Naive B cell (primary cell): ENCODE data around the gene NPTX1. TPM values are rescaled to one million over a fixed set of nuclear protein-coding genes. Genes with fewer than 3 reads are reported as not detected.
A peak's percentile ranks its signal among the peaks of the same experiment; 100 is the strongest.

Experiments used
- ATAC-seq, 2 donors: fragments of 150-1000 bp; cut with Tn5 transposase; 2 replicates each; pipeline ENCODE4 v1.10.0; 2021; ENCODE audit warnings: low read depth in 2 of 2, mild to moderate bottlenecking in 2 of 2, moderate library complexity in 2 of 2
- DNase-seq: peaks from one replicate; pipeline ENCODE4 v3.0.0; 2022
- H3K27ac Mint-ChIP-seq, 6 donors: one replicate each; pipeline ENCODE4 v1.8.0; 2020 to 2022; ENCODE audit warnings: mild to moderate bottlenecking in 6 of 6, mixed read lengths in 6 of 6, moderate library complexity in 5 of 6, inconsistent platforms in 2 of 6
- H3K27me3 Mint-ChIP-seq, 3 donors: one replicate each; pipeline ENCODE4 v1.8.0; 2021 to 2022; ENCODE audit warnings: mixed read lengths in 3 of 3, mild to moderate bottlenecking in 1 of 3
- H3K36me3 Mint-ChIP-seq, 2 donors: one replicate each; pipeline ENCODE4 v1.8.0; 2020 to 2022; ENCODE audit warnings: mixed read lengths in 2 of 2, inconsistent platforms in 1 of 2, mild to moderate bottlenecking in 1 of 2
- H3K4me1 Mint-ChIP-seq, 3 donors: one replicate each; pipeline ENCODE4 v1.8.0; 2020 to 2022; ENCODE audit warnings: mixed read lengths in 3 of 3, inconsistent platforms in 1 of 3, mild to moderate bottlenecking in 1 of 3, moderate library complexity in 1 of 3
- H3K4me3 Mint-ChIP-seq, 8 donors: one replicate each; pipeline ENCODE4 v1.8.0; 2020 to 2022; ENCODE audit warnings: mild to moderate bottlenecking in 8 of 8, mixed read lengths in 8 of 8, moderate library complexity in 8 of 8, inconsistent platforms in 2 of 8
- H3K9me3 Mint-ChIP-seq, 7 donors: one replicate each; pipeline ENCODE4 v1.8.0; 2020 to 2022; ENCODE audit warnings: mixed read lengths in 7 of 7, mild to moderate bottlenecking in 5 of 7, inconsistent platforms in 2 of 7, moderate library complexity in 1 of 7
- polyA plus RNA-seq, 6 donors: library from polyadenylated mRNA; unstranded; fragments of 300-500 nt; fragmentation: Illumina TruSeq; gene quantifications; one replicate each; pipeline ENCODE4 v1.2.3, GENCODE V29; 2021; ENCODE audit warnings: low read depth in 6 of 6

The NPTX1 gene
- polyA plus RNA-seq, 6 donors from 2014 or later = not detected

DNA sequence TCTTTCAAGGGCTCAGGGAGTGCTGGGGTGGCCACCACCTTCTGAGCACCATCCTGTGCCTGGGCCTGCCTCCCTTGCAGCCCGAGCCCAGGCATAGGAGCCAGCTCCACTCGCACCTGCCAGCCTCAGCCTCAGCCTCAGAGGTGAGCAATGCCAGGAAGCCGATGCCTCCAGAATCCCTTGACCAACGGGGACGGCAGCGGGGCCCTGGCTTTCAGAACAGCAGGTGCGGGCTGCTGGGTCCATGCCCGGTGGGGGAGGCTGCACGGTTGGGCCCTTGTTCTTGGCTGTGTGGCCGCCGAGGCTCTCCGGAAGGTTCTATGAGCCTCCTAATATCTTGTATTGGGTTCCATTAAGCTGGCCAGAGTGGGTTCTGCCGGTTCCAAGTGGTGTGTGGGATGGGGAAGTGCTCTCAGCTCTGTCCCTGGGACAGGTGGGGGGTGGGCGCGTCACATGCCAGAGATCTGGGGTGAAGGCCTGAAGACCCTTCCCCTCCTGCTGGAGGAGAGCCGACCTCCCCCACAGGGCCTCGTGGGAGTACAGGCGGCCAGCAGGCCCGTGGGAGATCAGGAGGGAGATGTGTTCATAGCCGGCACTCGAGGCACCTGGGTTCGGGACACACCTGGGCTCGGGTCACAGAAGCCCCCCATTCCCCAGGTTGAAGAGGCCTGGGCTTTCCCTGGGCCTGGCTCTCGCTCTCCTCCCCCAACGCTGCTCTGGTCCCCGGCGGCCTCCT, 27.0 kb downstream of the NPTX1 start:
- no peak for DNase-seq
- peaks cover 0 to 2% (median 0%) of the 10 kb centered on the region in 7 donors for H3K9me3 Mint-ChIP-seq
- H3K27ac Mint-ChIP-seq = no peak overlapping the region
- no peaks in the 10 kb centered on the region for H3K36me3 Mint-ChIP-seq
- H3K27me3 Mint-ChIP-seq = no peaks in the 10 kb centered on the region
- ATAC-seq = no peak
- peaks cover 10 to 12% (median 10%) of the 10 kb centered on the region in 3 donors for H3K4me1 Mint-ChIP-seq
- no peak overlapping the region for H3K4me3 Mint-ChIP-seq

DNA sequence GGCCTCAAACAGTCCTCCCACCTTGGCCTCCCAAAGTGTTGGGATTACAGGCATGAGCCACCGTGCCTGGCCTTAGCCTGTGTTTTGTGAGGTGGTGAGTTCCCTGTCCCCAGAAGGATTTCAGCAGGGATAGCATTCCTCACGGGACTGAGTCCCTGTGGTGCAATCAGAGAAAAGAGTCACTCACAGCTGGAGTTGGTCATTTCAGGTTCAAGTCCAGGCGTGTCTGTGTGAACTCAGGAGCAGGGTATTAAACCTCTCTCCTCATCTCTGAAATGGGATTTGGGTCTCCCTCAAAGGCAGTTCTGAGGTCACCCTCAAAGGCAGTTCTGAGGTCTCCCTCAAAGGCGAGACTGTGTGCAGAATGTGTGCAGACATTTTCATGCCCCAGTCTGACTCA, 28.6 kb downstream of the NPTX1 start:
- Mint-ChIP-seq H3K27ac (no peak overlapping the region), H3K9me3 (no peaks in the 10 kb centered on the region), H3K27me3 (peaks cover 0 to 7% (median 7%) of the 10 kb centered on the region in 3 donors), H3K4me3 (no peak overlapping the region), H3K36me3 (peaks cover 0 to 4% of the 10 kb centered on the region in 2 donors), H3K4me1 (peaks cover 0 to 2% (median 0%) of the 10 kb centered on the region in 3 donors)
- no peak for DNase-seq
- ATAC-seq = no peak

DNA sequence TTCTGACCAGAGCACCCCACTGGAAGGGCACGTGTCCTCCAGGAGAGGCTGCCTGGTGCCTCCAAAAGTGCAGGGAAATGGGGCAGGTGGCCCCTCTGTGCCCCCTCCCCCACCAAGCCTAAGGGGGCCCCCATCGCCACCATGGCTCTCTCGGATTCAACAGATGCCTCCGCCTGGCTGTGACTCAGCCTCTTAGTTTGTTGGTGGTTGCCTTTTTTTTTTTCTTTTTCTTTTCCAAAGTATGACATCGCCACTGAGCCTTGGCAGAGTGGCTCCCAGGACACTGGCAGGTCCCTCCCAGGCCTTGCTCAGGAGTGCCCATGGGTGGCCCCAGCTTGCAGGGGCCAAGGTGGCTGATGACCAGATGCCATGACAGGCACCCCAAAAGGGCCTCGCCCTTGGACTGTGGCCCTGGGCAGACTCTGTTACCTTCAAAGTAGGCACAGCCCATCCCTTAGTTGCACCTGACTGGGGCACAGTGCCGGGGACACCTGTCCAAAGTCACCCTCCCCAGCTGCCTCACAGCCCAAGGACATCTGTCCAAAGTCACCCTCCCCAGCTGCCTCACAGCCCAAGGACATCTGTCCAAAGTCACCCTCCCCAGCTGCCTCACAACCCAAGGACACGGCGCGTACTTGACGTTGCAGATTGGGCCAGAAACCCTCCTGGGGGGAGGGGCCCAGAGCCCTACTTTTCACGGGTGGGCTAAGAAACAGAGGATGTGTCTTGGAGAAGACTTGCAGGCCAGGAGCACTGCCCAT, 29.6 kb downstream of the NPTX1 start:
- Mint-ChIP-seq H3K4me3 (no peak overlapping the region), H3K27me3 (peaks cover 0 to 16% (median 10%) of the 10 kb centered on the region in 3 donors), H3K4me1 (peaks cover 0 to 4% (median 0%) of the 10 kb centered on the region in 3 donors), H3K9me3 (no peaks in the 10 kb centered on the region), H3K36me3 (peaks cover 0 to 13% of the 10 kb centered on the region in 2 donors), H3K27ac (no peak overlapping the region)
- DNase-seq (no peak), ATAC-seq (no peak)

GRCh38 chr17:80445726-80446110, 30.7 kb downstream of the NPTX1 start:
- Mint-ChIP-seq H3K9me3 (no peaks in the 10 kb centered on the region), H3K27ac (no peak overlapping the region), H3K4me1 (peaks cover 0 to 4% (median 0%) of the 10 kb centered on the region in 3 donors), H3K36me3 (peaks cover 0 to 19% of the 10 kb centered on the region in 2 donors), H3K27me3 (peaks cover 0 to 20% (median 11%) of the 10 kb centered on the region in 3 donors), H3K4me3 (no peak overlapping the region)
- ATAC-seq = no peak
- DNase-seq = no peak

DNA sequence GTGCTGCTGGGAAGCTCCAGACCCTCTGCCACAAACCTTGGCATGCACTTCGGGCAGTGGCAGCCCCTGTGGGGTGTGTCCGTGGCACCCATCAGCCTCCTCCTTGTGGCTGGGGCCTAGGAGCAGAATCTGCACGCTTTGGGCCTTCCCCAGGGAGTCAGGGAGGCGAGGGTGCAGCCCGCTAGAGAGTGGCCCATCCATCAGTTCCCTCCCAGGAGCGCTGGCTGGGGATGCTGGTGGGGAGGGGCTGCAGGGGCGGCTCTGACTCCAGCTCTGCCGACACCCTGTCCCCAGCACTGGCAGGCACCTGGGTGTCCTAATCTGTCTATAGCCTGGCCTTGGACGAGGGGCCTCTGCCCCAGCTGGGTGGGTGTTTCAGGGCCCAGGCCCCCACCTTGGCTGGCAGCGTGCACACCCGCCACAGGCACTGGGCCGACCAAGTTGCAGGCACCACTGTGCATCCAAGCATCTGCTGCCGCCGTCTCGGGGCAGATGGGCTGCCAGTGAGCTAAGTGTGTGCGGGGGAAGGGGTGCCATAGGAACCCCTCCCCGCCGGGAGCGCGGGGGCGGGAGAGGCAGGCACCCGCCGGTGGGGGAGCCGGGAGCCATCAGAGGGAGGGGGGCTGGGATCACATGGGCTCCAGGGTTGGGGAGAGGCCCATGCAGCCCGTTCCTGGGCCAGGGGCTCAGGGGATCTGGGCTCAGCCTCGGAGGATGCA, 31.2 kb downstream of the NPTX1 start:
- H3K27me3 Mint-ChIP-seq = peaks cover 0 to 20% (median 16%) of the 10 kb centered on the region in 3 donors
- no peak for DNase-seq
- no peak for ATAC-seq
- no peaks in the 10 kb centered on the region for H3K9me3 Mint-ChIP-seq
- no peak overlapping the region for H3K27ac Mint-ChIP-seq
- peaks cover 0 to 19% of the 10 kb centered on the region in 2 donors for H3K36me3 Mint-ChIP-seq
- H3K4me3 Mint-ChIP-seq = no peak overlapping the region
- H3K4me1 Mint-ChIP-seq = peaks cover 0 to 4% (median 0%) of the 10 kb centered on the region in 3 donors

DNA sequence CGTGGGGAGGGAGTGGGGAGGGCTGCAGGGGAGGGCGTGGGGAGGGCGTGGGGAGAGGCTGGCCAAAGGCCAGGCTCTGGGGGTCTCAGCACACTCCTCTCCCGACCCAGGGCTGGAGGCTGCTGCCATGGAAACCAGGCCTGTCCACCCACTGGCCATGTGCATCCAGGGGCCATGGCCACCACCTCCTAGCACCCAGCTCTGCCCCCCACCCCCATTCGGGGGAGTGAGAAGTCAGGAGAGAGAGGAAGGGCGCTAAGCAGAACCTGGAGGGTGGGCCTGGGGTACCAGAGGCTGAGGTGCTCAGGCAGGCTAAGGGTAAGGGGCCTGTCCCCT, 31.8 kb downstream of the NPTX1 start:
- Mint-ChIP-seq H3K9me3 (no peaks in the 10 kb centered on the region), H3K4me1 (peaks cover 0 to 4% (median 0%) of the 10 kb centered on the region in 3 donors), H3K36me3 (peaks cover 0 to 19% of the 10 kb centered on the region in 2 donors), H3K27me3 (peaks cover 0 to 20% (median 16%) of the 10 kb centered on the region in 3 donors), H3K27ac (no peak overlapping the region), H3K4me3 (no peak overlapping the region)
- DNase-seq (no peak), ATAC-seq (no peak)

DNA sequence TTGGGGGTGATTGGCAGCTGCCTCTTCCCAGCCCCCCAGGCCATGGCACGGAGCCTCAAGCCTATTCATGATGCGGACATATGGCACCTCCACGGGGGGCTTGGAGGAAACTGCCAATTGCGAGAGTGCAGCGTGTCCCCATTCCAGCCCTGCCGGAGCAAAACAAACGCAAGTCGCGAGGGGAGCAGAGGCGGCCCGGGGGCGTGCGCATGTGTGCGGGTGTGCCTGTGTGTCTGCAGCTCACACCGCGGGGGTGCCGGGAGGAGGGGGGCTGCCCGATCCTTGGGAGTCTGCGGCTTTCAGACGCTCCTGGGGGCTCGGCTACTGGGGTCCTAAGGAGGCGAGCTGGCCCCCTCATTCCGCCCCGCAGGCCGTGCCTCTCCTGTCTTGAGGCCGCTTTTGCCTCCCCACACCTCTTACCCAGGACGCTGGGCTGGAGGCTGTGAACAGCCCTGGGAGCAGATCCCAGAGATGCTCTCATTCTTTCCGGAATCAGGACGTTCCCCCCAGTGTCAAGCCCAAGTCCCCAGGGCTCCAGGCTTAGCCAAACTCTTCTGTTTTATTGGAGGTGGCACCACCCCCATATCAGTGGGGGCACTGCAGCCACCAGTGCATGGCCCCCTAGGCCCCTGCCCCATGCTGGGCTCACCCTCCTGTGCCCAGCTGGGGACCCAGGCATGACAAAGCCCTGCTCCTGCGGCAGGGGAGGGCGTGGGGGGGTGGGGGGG, 32.3 kb downstream of the NPTX1 start:
- no peak for ATAC-seq
- peaks cover 0 to 19% of the 10 kb centered on the region in 2 donors for H3K36me3 Mint-ChIP-seq
- H3K4me1 Mint-ChIP-seq = peaks cover 0 to 4% (median 0%) of the 10 kb centered on the region in 3 donors
- H3K27ac Mint-ChIP-seq = no peak overlapping the region
- no peak for DNase-seq
- peaks cover 0 to 20% (median 16%) of the 10 kb centered on the region in 3 donors for H3K27me3 Mint-ChIP-seq
- no peak overlapping the region for H3K4me3 Mint-ChIP-seq
- no peaks in the 10 kb centered on the region for H3K9me3 Mint-ChIP-seq

- Mint-ChIP-seq H3K27ac (no peak overlapping the region), H3K36me3 (peaks cover 0 to 19% of the 10 kb centered on the region in 2 donors)
- no peak for ATAC-seq
Observed at GRCh38 chr17:80443498-80443897, 32.9 kb downstream of the NPTX1 start.

GRCh38 chr17:80442764-80443163, 33.6 kb downstream of the NPTX1 start:
- Mint-ChIP-seq H3K9me3 (no peaks in the 10 kb centered on the region), H3K36me3 (peaks cover 0 to 19% of the 10 kb centered on the region in 2 donors)

More at GRCh38 chr17:80443498-80443897, 32.9 kb downstream of the NPTX1 start:
- peaks cover 0 to 20% (median 16%) of the 10 kb centered on the region in 3 donors for H3K27me3 Mint-ChIP-seq
- no peak overlapping the region for H3K4me3 Mint-ChIP-seq
- H3K4me1 Mint-ChIP-seq = peaks cover 0 to 4% (median 0%) of the 10 kb centered on the region in 3 donors
- no peaks in the 10 kb centered on the region for H3K9me3 Mint-ChIP-seq
- no peak for DNase-seq

GRCh38 chr17:80442323-80442659, 34.1 kb downstream of the NPTX1 start:
- no peak overlapping the region for H3K27ac Mint-ChIP-seq
- peaks cover 0 to 19% of the 10 kb centered on the region in 2 donors for H3K36me3 Mint-ChIP-seq
- ATAC-seq (no peak), DNase-seq (no peak)
- no peaks in the 10 kb centered on the region for H3K9me3 Mint-ChIP-seq
- H3K4me1 Mint-ChIP-seq = peaks cover 0 to 4% (median 0%) of the 10 kb centered on the region in 3 donors
- H3K4me3 Mint-ChIP-seq = no peak overlapping the region
- peaks cover 0 to 20% (median 16%) of the 10 kb centered on the region in 3 donors for H3K27me3 Mint-ChIP-seq

More at GRCh38 chr17:80442764-80443163, 33.6 kb downstream of the NPTX1 start:
- ATAC-seq (no peak), DNase-seq (no peak)
- Mint-ChIP-seq H3K4me1 (peaks cover 0 to 4% (median 0%) of the 10 kb centered on the region in 3 donors), H3K27ac (no peak overlapping the region), H3K27me3 (peaks cover 0 to 20% (median 16%) of the 10 kb centered on the region in 3 donors), H3K4me3 (no peak overlapping the region)

- Mint-ChIP-seq H3K4me1 (peaks cover 0 to 4% (median 0%) of the 10 kb centered on the region in 3 donors), H3K27ac (no peak overlapping the region), H3K36me3 (peaks cover 0 to 19% of the 10 kb centered on the region in 2 donors), H3K27me3 (peaks cover 0 to 20% (median 16%) of the 10 kb centered on the region in 3 donors), H3K4me3 (no peak overlapping the region), H3K9me3 (no peaks in the 10 kb centered on the region)
- ATAC-seq (no peak), DNase-seq (no peak)
Observed at GRCh38 chr17:80441598-80442322, 34.6 kb downstream of the NPTX1 start.

GRCh38 chr17:80441133-80441578, 35.3 kb downstream of the NPTX1 start:
- Mint-ChIP-seq H3K36me3 (peaks cover 0 to 19% of the 10 kb centered on the region in 2 donors), H3K4me3 (no peak overlapping the region), H3K27ac (peak overlapping the region in 2 of 6 donors; percentile 54 to 79), H3K4me1 (peaks cover 0 to 4% (median 1%) of the 10 kb centered on the region in 3 donors), H3K9me3 (peaks cover 0 to 1% (median 0%) of the 10 kb centered on the region in 7 donors), H3K27me3 (peaks cover 0 to 20% (median 16%) of the 10 kb centered on the region in 3 donors)
- DNase-seq (no peak), ATAC-seq (peak in 1 of 2 donors; percentile 40)
